Adrenal gland (tissue), 12 donors: ENCODE measurements around the gene TGFB1. TPM values are rescaled to one million over a fixed set of nuclear protein-coding genes. Genes with fewer than 3 reads are reported as not detected.

Source experiments
- DNase-seq, 7 donors: peaks; one replicate each; pipeline ENCODE4 v3.0.0-alpha.2; 2019 to 2020
- H3K27ac ChIP-seq, 5 donors: fragments of 200-600 bp; sonication (generic) in 4 of 5; 1 replicate in 3 of 5; 2 replicates in 2 of 5; pipeline versions ENCODE4 v1.5.1 to v1.8.0; 2016 to 2020; ENCODE audit warnings: mild to moderate bottlenecking in 1 of 5
- H3K27me3 ChIP-seq: fragments of 200-600 bp; 2 replicates; pipeline ENCODE4 v1.8.0; 2021
- H3K36me3 ChIP-seq, 2 donors: fragments of 200-600 bp; replicated peaks in 1 of 2; 1 replicate in 1 of 2; 2 replicates in 1 of 2; pipeline versions ENCODE4 v1.5.1 to v1.8.0; 2018 to 2022
- H3K4me1 ChIP-seq, 2 donors: fragments of 200-600 bp; replicated peaks in 1 of 2; 1 replicate in 1 of 2; 2 replicates in 1 of 2; pipeline versions ENCODE4 v1.5.1 to v1.8.0; 2018 to 2021
- H3K4me3 ChIP-seq, 4 donors: fragments of 200-600 bp; sonication (generic) in 3 of 4; one replicate each; pipeline ENCODE4 v1.5.1; 2016 to 2018
- H3K9me3 ChIP-seq, 3 donors: fragments of 200-600 bp; sonication (generic) in 1 of 3; replicated peaks in 1 of 3; 1 replicate in 2 of 3; 2 replicates in 1 of 3; pipeline versions ENCODE4 v1.5.1 to v1.8.0; 2016 to 2021
- POLR2A ChIP-seq, 2 donors: fragments of 450-650 bp; IDR thresholded peaks; one replicate each; pipeline ENCODE4 v1.6.1; 2017; ENCODE audit warnings: antibody characterized with exemption in 2 of 2, mild to moderate bottlenecking in 2 of 2, moderate library complexity in 1 of 2
- WGBS, 4 donors: extraction: QIAGEN DNeasy Blood & Tissue Kit in 2 of 4; methylation state at CpG; one replicate each; pipeline versions ENCODE4 v1.1.5 to v1.1.7; 2013 to 2017; 5-methylcytosine and 5-hydroxymethylcytosine counted together
- intact Hi-C, 2 donors: fragments of 100-400 bp; cut with DNase I; formaldehyde crosslinking; loops; one replicate each; pipeline versions ENCODE4 v1.14.1 to v1.15.0; 2022 to 2023
- polyA plus RNA-seq, 3 donors: library from polyadenylated mRNA; stranded (reverse); fragments of 200-250 nt in 2 of 3; fragments of 350-450 nt in 1 of 3; fragmentation: Illumina TruSeq in 1 of 3; extraction: RNeasy Lipid Tissue Mini Kit (QIAGEN cat#74804) in 1 of 3; gene quantifications; one replicate each; pipeline ENCODE4 v1.2.3, GENCODE V29; 2013 to 2014
- total RNA-seq, 9 donors: library from RNA; depleted of rRNA in 4 of 9; stranded (reverse); fragments of >200 nt in 4 of 9; fragments of 120-200 nt in 1 of 9; fragmentation: NEBNext Ultra II Directional in 1 of 9; extraction: Animal tissue kit (Norgen Biotek cat#: 25700) in 1 of 9; gene quantifications; one replicate each; pipeline versions ENCODE4 v1.1.0 to v1.2.4, GENCODE V29; 2013 to 2023
- TF ChIP-seq, protein P1 (sequence below), 6 experiments: fragments of 450-650 bp in 4 of 6; fragments of 200-600 bp in 2 of 6; sonication (generic) in 1 of 6; IDR thresholded peaks; 1 replicate in 5 of 6; 2 replicates in 1 of 6; pipeline versions ENCODE4 v1.5.1 to v1.8.0; 2016 to 2021; ENCODE audit warnings: antibody characterized with exemption in 6 of 6, mild to moderate bottlenecking in 2 of 6, moderate library complexity in 1 of 6
- donor health status: healthy with polysubstance abuse.
- donor health status: Bipolar disorder and iron deficiency.
- donor health status: DM: yes; HTN: yes; CAD: no.
- donor health status: DM: no; HTN: no; CAD: no.
- donor health status: DM: no; HTN: no; CAD: no.
- donor health status: DM: yes; HTN: yes; CAD: no.

TGFB1 gene
- total and polyA plus RNA-seq, 12 donors, result 1.6 to 75.9 (median 35.7) TPM

DNA sequence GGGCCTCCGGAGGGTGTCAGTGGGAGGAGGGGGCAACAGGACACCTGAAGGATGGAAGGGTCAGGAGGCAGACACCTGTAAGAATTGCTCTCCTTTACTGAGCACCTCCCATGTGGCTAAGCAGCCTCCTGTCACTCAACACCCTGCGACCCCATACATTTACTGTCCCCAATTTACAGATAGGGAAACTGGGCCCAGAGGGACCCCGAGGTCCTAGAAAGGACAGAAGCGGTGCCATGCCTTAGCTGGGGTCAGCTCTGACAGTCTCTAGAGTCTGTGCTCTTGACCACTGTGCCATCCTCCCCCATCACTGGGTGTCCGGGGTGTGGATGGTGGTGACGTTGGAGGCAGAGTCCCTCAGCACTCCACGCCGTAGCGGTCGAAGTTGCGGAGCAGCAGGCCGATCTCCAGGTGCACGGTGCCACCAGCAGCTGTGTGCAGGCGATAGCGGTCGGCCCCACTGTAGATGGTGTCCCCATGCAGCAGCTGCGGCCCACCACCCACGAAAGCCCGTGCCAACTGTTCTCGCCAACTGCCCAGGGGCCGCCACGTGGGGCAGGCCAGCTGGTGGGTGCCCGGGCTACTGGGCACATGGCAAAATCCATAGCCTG, 726 bp upstream of the TGFB1 start:
- Histone ChIP-seq H3K4me1 (peaks cover 17 to 29% of the 10 kb centered on the region in 2 donors), H3K27ac (peak overlapping the region in 1 of 5 donors; percentile 26), H3K36me3 (no peaks in the 10 kb centered on the region), H3K27me3 (no peaks in the 10 kb centered on the region), H3K4me3 (peak overlapping the region in 1 of 4 donors; percentile 74), H3K9me3 (no peaks in the 10 kb centered on the region)
- 86 to 93% (median 91%) methylated on average over 11 to 23 of the region's 23 CpGs for WGBS, 4 donors
- intact Hi-C loops, result no loop called here
- TF ChIP-seq POLR2A (IDR thresholded peaks at IDR 0.05), result no peak
- TF ChIP-seq, protein P1, sequence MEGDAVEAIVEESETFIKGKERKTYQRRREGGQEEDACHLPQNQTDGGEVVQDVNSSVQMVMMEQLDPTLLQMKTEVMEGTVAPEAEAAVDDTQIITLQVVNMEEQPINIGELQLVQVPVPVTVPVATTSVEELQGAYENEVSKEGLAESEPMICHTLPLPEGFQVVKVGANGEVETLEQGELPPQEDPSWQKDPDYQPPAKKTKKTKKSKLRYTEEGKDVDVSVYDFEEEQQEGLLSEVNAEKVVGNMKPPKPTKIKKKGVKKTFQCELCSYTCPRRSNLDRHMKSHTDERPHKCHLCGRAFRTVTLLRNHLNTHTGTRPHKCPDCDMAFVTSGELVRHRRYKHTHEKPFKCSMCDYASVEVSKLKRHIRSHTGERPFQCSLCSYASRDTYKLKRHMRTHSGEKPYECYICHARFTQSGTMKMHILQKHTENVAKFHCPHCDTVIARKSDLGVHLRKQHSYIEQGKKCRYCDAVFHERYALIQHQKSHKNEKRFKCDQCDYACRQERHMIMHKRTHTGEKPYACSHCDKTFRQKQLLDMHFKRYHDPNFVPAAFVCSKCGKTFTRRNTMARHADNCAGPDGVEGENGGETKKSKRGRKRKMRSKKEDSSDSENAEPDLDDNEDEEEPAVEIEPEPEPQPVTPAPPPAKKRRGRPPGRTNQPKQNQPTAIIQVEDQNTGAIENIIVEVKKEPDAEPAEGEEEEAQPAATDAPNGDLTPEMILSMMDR (IDR thresholded peaks at IDR 0.05), result peak in 1 of 6 experiments; percentile 18
- DNase-seq, result peak in 2 of 7 donors; percentile 18 to 47

DNA sequence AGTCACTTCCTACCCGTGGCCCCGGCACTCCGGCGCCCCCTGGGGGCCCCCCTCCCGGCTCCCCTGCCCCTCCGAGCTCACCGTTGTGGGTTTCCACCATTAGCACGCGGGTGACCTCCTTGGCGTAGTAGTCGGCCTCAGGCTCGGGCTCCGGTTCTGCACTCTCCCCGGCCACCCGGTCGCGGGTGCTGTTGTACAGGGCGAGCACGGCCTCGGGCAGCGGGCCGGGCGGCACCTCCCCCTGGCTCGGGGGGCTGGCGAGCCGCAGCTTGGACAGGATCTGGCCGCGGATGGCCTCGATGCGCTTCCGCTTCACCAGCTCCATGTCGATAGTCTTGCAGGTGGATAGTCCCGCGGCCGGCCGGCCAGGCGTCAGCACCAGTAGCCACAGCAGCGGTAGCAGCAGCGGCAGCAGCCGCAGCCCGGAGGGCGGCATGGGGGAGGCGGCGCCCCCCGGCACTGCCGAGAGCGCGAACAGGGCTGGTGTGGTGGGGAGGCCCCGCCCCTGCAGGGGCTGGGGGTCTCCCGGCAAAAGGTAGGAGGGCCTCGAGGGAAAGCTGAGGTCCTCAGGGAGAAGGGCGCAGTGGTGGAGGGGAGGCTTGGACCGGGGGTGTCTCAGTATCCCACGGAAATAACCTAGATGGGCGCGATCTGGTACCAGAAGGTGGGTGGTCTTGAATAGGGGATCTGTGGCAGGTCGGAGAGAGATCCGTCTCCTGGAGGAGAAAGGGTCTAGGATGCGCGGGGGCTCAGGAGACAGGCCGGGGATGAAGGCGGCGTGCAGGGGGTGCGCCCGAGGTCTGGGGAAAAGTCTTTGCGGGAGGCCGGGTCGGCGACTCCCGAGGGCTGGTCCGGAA, 885 bp downstream of the TGFB1 start:
- TF ChIP-seq, protein P1 (IDR thresholded peaks at IDR 0.05), result peak in 4 of 6 experiments; percentile 1 to 27 (median 16)
- no peak for TF ChIP-seq POLR2A (IDR thresholded peaks at IDR 0.05)
- no peaks in the 10 kb centered on the region for H3K9me3 ChIP-seq
- H3K4me3 ChIP-seq, result peak overlapping the region; percentile 48 to 74 (median 54)
- H3K27me3 ChIP-seq, result no peaks in the 10 kb centered on the region
- peaks cover 0 to 4% of the 10 kb centered on the region in 2 donors for H3K36me3 ChIP-seq
- peak overlapping the region in 4 of 5 donors; percentile 57 to 82 (median 72) for H3K27ac ChIP-seq
- DNase-seq, result peak; percentile 49 to 70 (median 60)
- intact Hi-C loops, result no loop called here
- H3K4me1 ChIP-seq, result peaks cover 17 to 29% of the 10 kb centered on the region in 2 donors
- WGBS, 4 donors, result 0 to 4% (median 2%) methylated on average over 13 to 71 of the region's 71 CpGs

DNA sequence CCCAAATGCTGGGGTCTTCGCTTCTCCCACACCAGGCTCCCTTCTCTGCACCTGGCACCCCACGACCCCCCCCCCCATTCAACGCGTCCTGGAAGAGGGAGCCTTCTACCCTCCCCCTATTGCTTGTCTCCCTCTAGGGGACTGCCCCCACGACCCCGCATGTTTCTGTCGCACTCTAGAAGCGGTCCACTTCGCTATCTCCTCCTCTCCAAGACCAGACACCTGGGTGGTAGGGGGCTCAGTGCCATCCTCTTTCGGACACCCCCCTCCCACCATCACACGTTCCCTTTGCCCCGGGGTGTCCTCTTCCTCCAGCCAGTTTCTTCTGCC, 1.5 kb downstream of the TGFB1 start:
- peak overlapping the region in 2 of 5 donors; percentile 15 to 82 for H3K27ac ChIP-seq
- H3K9me3 ChIP-seq, result no peaks in the 10 kb centered on the region
- intact Hi-C loops, result no loop called here
- DNase-seq, result no peak
- no peak for TF ChIP-seq POLR2A (IDR thresholded peaks at IDR 0.05)
- TF ChIP-seq, protein P1 (IDR thresholded peaks at IDR 0.05), result peak in 1 of 6 experiments; percentile 15
- H3K36me3 ChIP-seq, result peaks cover 0 to 7% of the 10 kb centered on the region in 2 donors
- H3K4me3 ChIP-seq, result peak overlapping the region; percentile 48 to 74 (median 54)
- 0 to 2% (median 1%) methylated on average over 12 of the region's 12 CpGs for WGBS, 4 donors
- peaks cover 17 to 29% of the 10 kb centered on the region in 2 donors for H3K4me1 ChIP-seq
- H3K27me3 ChIP-seq, result no peaks in the 10 kb centered on the region
